ENCODE results near the gene BHLHA15. TPM values are rescaled to one million over a fixed set of nuclear protein-coding genes. Genes with fewer than 3 reads are reported as not detected.

Gene BHLHA15
- polyA plus RNA-seq, 1 of the 3 experiments (the other 2 are of a cell fraction) = 0.10 TPM

DNA sequence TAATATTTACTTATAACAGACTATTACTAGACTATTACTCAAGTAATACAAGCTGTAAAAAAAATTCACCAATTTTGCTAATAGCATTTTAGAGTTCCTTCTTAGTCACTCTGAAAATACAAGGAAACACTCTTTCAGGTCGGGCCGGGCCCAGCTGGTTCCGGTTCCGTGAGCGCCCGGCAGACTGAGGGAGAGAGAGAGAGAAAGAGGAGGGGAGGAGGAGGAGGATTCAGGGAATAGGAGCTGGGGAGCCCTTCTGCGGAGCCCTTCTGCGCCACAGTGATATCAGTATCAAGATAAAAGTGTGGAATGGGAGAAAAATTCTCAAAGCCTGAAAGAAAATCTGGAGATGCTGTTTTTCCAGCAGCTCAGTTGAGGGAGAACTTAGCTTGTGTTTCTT is 30.5 kb upstream of the BHLHA15 start (continued):
- no peak for TF ChIP-seq SIN3A (IDR thresholded peaks at IDR 0.05; ENCODE audit: borderline replicate concordance, low read depth, low read length)
- no peak for TF ChIP-seq GABPA (IDR thresholded peaks at IDR 0.05; ENCODE audit: low read depth)

GRCh38 chr7:98185101-98185500 is 26.1 kb upstream of the BHLHA15 start:
- Histone ChIP-seq H3K27me3 (ENCODE audit: insufficient read depth) (no peaks in the 10 kb centered on the region), H4K20me1 (ENCODE audit: insufficient read depth) (no peaks in the 10 kb centered on the region), H3K4me1 (ENCODE audit: control insufficient read depth in 1 of 2, insufficient read depth in 2 of 2, low read depth in 1 of 2, low read length in 1 of 2) (peaks cover 0 to 4% of the 10 kb centered on the region in 2 experiments; a peak in 1 of 4 replicates), H3K9ac (no peak overlapping the region), H3K36me3 (replicated peaks in 1 of 2; ENCODE audit: control insufficient read depth in 1 of 2, insufficient read depth in 2 of 2, low read length in 1 of 2) (peaks cover 0 to under 1% of the 10 kb centered on the region in 2 experiments), H3K9me3 (no peaks in the 10 kb centered on the region), H3F3A (replicated peaks; ENCODE audit: insufficient read depth) (peaks cover 30% of the 10 kb centered on the region), H3K27ac (ENCODE audit: low read depth in 2 of 2, low read length in 1 of 2) (peak overlapping the region in 1 of 2 experiments; percentile 89; a peak in 2 of 4 replicates), H3K4me2 (no peak overlapping the region), H3K79me2 (ENCODE audit: insufficient read depth) (no peaks in the 10 kb centered on the region), H3K9me2 (no peaks in the 10 kb centered on the region), H2AFZ (ENCODE audit: low read depth) (no peak overlapping the region), H3K4me3 (ENCODE audit: low read depth in 2 of 2, low read length in 1 of 2) (no peak overlapping the region)
- ChIA-PET CTCF (interaction anchor here (1.0 to 6.7 kb wide), 6 partner anchors 9 to 171 kb away, joined by 3 to 36 read pairs (median 4); no protein-coding TSS in a partner anchor), POLR2A (no interaction called here)
- WGBS (ENCODE audit: low lambda C conversion rate) = 94% methylated on average over 7 of the region's 7 CpGs
- no peak for DNase-seq
- TF ChIP-seq NFIC (IDR thresholded peaks at IDR 0.05; ENCODE audit: borderline replicate concordance) (no peak), ZBTB33 (IDR thresholded peaks at IDR 0.05; ENCODE audit: borderline replicate concordance, low read depth) (no peak), TEAD4 (IDR thresholded peaks at IDR 0.05; ENCODE audit: borderline replicate concordance, insufficient read depth) (no peak), JUND (IDR thresholded peaks at IDR 0.05) (no peak), RCOR1 (IDR thresholded peaks at IDR 0.05; ENCODE audit: low read length) (no peak), PBX3 (IDR thresholded peaks at IDR 0.05) (no peak), GATA2 (CRISPR knock-in tag; IDR thresholded peaks at IDR 0.05) (no peak), MXI1 (IDR thresholded peaks at IDR 0.05; ENCODE audit: low read depth, low read length) (no peak), TAF1 (IDR thresholded peaks at IDR 0.05; ENCODE audit: borderline replicate concordance, low read depth, low read length) (no peak), RXRA (IDR thresholded peaks at IDR 0.05; ENCODE audit: borderline replicate concordance, low read depth) (no peak), EZH2phosphoT487 (IDR thresholded peaks at IDR 0.05; ENCODE audit: borderline replicate concordance, low read depth) (no peak)
- TF ChIP-seq, protein P1, sequence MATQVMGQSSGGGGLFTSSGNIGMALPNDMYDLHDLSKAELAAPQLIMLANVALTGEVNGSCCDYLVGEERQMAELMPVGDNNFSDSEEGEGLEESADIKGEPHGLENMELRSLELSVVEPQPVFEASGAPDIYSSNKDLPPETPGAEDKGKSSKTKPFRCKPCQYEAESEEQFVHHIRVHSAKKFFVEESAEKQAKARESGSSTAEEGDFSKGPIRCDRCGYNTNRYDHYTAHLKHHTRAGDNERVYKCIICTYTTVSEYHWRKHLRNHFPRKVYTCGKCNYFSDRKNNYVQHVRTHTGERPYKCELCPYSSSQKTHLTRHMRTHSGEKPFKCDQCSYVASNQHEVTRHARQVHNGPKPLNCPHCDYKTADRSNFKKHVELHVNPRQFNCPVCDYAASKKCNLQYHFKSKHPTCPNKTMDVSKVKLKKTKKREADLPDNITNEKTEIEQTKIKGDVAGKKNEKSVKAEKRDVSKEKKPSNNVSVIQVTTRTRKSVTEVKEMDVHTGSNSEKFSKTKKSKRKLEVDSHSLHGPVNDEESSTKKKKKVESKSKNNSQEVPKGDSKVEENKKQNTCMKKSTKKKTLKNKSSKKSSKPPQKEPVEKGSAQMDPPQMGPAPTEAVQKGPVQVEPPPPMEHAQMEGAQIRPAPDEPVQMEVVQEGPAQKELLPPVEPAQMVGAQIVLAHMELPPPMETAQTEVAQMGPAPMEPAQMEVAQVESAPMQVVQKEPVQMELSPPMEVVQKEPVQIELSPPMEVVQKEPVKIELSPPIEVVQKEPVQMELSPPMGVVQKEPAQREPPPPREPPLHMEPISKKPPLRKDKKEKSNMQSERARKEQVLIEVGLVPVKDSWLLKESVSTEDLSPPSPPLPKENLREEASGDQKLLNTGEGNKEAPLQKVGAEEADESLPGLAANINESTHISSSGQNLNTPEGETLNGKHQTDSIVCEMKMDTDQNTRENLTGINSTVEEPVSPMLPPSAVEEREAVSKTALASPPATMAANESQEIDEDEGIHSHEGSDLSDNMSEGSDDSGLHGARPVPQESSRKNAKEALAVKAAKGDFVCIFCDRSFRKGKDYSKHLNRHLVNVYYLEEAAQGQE (IDR thresholded peaks at IDR 0.05; ENCODE audit: low read depth, low read length) = no peak

Data from SK-N-SH (cell line).